GM18499 (cell line): Measurements from ENCODE around the gene RAB33B.

Experiments used
- ATAC-seq: cut with Tn5 transposase; IDR thresholded peaks from one replicate; pipeline ENCODE4 v1.9.1; 2021; ENCODE audit warnings: moderate number of reproducible peaks; ENCODE audit not compliant: insufficient read depth, unreplicated experiment

RAB33B gene

DNA sequence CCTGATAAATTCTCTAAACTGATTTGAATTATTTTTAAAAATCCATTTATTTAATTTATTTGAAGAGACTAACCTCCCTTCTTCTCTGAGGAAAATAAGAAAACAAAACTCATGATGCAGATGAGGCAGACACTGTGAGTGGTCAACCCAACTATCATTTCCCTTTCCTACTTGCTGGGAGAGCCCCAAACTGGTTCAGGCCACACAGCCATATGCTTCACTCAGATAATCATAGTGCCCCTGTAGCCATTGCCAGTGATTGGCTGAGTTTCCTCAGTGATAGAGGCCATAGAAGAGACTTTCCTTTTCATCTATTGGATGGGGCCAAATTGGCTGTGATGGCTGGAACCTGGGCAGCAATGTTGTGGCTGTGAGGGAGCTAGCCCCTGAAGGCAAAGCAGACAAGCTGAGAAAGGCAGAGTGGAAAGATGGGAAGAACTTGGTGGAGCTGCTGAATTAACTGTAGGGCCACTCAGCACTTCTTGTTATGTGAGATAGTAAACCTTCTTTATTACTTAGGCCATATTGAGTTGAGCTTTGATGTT is 49.8 kb downstream of the RAB33B start:
- no peak for ATAC-seq

DNA sequence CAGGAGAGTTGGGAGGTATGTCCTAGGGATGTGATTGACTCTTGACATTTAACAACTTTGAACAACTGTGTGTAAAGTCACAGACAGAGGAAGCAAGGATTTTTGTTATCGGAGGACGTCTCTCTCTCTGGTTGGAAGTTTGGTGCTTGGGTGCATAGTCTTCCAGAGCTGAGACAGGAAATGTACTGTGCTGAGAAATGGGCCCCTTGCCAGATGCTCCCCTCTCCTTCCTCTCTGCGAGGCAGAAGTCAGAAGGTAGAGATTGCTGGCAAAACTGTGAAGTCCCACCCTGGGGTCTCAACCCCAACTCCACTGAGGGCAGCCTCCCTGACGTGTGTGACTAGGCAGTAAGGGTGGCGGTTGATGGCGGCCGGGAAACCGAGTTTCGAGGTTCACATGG is 52.9 kb downstream of the RAB33B start:
- ATAC-seq: no peak

DNA sequence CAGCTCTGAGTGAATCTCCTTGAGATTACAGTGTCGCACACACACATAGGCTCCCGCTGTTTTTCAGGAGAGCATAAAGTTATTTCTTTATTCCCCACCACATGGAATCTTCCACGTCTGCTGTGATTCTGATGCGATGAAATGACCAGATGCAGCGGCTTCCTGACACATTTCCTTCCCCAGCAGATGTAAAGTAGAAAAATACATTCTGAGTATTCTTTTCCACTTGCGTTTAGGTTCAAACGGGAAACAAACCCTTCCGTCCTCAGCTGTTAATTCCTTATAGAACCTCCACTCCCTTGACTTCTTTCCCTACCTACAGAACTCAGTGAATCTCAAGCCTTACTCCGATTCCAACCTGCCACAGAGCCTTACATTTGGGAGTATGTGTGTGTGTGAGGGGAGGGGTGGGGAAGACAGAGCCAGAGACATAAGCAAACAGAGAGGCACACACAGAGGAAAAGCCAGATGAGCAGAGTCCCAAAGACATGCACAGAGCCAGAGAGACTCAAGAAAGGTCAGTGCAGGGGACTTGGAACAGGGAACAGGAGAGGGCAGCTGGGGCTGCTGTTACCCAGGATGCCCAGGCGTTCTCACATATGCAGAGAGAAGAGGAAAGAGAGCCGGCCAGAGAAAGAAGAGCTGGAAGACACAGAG is 54.8 kb downstream of the RAB33B start:
- ATAC-seq: no peak

DNA sequence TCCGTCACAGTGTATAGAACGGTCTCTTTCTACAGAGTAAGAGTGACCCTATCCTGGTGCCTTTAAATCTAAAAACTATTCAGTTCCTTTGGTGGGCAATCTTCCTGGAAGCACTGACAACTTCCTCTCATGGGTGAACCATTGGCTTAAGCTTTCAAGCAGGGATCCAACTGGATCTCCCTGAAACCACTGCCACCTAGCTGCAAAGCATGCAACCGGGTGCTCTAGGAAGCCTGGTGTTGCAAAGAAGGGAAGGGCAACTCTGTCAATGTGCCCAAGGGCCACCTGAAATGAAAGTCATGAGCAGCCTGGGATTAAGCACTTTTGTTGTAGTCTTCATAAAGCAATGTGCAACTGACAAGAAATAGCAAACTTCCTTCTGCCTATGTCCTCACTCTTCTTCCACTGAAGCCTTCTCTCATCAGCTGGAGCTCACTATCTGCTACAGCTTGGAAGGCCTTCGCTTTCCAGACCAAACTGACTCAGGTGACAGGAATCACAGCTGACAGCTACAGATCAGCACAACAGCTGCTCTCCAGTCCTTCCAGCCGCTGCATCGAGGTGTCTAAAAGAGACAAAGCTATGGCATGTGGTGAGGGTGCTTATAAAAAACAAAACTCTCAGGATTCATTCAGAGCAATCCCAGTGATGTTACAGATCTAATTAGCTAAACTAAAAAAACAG is 55.9 kb downstream of the RAB33B start:
- no peak for ATAC-seq

DNA sequence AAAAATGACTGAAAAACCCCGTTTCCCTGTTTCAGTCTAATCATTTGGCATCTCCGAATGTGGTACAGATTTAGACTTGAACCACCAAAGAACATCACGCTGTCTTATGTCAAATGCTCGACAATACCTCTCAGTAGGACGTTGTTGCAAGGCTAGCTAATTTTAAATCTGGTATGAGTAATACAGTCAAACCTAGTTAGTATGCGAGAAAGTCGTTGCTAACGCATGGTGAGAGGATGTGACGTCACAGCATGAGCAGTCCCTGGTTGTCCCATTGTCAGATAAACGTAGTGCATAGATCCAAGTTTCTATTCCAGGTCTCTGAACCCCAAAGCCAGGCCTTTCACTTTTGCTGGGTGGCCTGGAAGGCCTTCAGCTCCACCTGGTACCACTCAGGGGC is 57.4 kb downstream of the RAB33B start:
- no peak for ATAC-seq

DNA sequence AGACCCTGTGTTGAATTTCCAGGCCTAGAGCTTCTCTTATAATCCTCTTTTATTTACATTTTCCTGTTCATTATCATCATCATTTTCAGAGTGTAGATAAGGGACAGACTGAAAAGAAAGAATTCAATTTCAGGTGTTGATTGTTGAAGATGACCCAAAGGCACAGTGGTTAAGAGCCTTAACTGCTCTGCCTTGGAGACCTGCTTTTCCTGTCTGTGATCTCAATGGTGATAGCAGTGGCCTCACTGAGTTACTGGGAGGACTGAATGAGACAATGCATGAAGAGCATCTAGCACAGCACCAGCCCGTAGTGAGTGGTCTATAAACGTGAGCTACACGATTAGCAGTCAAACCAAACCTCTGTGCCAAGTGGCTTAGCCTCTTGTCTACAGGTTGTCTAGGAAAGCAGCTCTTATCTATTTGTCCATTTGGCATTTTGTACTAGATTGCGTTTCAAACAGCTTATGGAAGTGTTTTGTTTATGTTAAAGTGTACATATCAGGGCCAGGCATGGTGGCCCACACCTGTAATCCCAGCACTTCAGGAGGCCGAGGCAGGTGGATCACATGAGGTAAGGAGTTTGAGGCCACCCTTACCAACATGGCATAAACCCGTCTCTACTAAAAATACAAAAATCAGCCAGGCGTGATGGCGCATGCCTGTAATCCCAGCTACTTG is 60.6 kb downstream of the RAB33B start:
- ATAC-seq: no peak

DNA sequence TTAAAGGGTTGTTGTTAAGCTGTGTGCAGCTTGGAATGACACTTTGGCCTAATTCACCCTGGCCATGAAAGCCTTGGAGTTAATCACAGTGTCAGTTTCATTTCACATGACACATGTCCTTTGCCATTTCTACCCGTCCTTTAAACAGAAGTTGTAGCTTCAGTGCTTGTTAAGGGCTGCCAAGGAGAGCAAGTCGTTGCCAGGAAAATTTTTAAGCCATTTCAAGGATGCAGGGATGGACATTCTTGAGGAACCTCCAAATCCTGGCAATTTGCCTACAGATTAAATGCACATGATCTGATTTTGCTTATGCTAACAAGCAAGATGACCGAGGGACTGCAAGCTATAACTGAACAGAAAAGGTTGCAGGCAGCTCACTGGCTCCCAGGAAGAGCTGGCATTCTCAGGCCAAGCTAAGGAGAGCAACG is 61.6 kb downstream of the RAB33B start:
- ATAC-seq: no peak

DNA sequence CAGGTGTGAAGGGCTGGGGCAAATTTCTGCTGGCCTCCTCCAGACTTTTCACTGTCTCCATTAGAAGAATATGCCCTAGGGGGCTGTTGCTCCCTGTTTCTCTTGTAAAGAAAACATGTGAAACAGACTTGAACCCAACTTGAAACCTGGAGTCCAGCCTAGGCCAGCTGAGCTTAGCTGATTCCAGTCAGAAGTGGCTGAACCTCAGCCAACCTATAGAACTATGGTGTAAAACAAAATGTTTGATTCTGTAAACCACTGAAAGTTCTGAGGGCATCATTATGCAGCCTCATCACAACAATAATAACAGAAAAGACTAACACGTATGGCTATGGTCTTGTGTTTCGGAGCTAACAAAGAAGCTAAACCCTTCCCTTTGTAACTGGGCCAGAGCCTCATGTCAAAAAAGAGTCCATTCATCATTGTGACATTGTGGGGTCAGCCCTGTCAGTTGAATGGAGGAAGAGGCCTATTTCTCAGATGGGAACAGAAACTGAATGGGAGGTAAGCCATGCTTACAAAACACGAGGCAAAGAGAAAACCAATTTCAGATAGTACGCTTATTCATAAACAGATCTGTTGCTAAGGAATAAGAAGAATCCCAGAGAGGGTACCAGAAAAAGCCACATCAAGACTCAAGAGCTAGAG is 68.0 kb downstream of the RAB33B start:
- ATAC-seq: no peak

DNA sequence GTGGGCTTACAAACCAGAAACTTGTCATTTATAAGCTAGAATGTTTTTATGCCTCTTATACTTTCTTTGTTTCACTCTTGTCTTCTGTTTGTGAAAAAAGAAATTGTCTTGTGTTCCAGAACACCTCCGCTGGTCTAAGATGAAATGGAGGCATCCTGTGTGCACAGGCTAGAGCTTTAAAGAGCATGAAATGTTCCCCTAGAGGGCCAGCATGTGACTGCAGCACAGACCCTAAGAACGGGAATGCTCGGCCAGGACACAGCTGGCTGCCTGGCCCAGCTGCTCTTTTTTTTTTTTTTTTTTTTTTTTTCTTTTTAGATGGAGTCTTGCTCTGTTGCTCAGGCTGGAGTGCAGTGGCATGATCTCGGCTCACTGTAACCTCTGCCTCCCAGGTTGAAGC is 68.5 kb downstream of the RAB33B start:
- ATAC-seq: no peak

DNA sequence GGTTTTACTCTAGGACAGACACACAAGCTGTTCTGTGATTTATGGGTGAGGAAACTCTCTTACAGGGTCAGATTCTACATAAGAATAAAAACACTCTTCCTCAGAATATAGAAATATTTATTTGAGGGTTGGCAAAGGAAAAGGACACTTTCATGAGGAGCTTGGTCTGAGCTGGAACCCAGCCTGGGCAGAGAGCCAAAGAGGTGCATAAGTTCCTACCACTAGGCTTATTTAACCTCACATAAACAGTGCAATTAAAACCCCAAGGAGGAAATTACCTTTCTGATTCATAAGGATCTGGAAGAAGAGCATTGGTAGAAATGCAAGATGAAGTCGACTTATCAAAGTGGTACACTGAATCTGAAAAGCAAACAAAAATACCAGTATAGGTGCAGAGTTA is 69.2 kb downstream of the RAB33B start:
- ATAC-seq: no peak

DNA sequence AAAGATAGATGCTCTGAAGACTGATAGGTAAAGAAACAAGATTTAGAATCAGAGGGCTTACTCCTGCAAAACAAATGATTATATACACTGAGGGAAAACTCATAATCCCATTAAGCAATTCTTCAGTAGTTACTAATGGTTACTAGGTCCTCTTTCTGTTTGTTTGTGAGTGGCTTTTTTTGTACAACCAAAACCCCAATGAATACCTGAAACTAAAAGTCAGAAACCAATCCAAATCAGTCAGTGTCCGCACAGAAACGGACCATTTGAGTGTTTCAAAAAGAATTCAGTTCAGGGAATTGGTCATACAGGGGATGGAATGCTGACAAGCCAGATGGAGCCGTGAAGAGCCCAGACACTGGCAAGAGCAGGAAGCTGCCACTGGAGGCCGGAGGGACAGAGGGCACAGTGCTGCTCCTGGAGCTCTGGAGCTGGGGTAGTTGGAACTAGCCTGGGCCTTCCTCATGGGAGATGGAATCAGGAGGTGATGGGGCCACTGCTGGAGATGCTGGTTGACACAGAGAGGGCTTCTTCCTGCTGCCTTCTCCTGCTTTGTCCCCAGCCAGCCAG is 70.2 kb downstream of the RAB33B start:
- ATAC-seq: no peak

DNA sequence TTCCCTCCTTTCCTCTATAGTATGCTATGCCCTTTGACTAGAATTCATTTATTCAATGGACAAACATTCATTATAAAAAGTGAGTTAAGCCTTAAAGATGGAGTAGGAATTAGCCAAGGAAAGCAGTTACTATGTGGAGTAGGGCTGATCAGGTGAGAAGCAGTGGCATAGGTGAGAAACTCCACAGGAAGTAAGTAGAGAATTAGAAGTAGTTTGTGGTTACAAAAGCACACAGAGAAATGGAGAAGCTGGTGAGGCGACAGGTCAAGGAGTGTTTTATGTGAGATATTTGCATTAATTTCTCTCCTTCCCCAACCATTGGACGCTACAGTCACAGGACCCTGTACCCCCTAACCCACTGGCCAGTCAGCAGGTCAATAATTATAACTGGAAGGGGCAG is 71.5 kb downstream of the RAB33B start:
- ATAC-seq: no peak
